ENCODE results near the gene DYNLT2.

DNA sequence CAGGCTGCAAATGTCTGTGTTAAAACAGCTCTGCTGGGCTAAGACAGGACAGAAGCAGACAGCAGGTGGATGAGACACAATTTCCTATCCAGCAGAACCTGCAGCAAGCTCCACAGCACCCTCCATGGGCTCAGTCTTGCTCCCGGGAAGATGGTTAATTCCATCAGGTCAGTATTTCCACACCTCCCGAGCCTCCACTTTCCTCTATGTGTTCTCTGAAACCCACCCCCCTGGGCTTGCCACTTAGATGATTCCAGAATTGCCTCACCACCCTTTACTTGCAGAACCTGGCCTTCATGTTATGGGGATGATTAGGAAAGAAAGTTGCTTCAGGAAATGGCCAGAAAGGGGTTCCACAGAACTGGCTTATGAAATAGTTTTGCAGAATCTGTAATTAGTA lies 43.8 kb upstream of the DYNLT2 start:
- TF ChIP-seq CTCF (IDR thresholded peaks at IDR 0.05) (no peak), POLR2A (IDR thresholded peaks at IDR 0.05) (no peak)

All from Peyer's patch (tissue), 4 donors.